ENCODE results near the gene NPHP1. TPM values are rescaled to one million over a fixed set of nuclear protein-coding genes. Genes with fewer than 3 reads are reported as not detected.

Gene NPHP1
- total RNA-seq, 1 experiment from 2014 or later, result 2.5 TPM

DNA sequence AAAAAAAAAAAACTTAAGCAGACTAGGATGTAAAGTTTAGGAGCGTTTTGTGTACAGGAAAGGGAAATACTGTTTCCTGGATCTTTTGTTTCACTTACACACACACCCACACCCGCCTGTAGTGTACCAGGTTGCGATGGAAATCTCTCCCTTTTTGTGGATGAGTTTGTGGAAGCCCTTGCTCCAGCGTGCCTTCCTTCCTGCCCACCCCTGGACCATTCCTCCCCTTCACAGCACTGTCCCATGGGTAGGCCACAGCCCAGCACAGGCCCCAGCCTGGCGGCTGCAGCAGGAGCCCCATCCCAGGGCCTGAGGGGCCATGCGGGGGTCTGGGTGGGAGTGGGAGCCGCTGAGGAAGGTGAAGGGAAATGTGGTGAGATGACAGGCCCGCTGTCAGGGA is 104.3 kb downstream of the NPHP1 start (continued):
- TF ChIP-seq FOXK1 (CRISPR knock-in tag; IDR thresholded peaks at IDR 0.05) (no peak), E2F1 (CRISPR knock-in tag; IDR thresholded peaks at IDR 0.05) (no peak), ZNF416 (CRISPR knock-in tag; IDR thresholded peaks at IDR 0.05) (no peak), FOXP1 (CRISPR knock-in tag; IDR thresholded peaks at IDR 0.05; ENCODE audit: borderline replicate concordance) (no peak)
- TF ChIP-seq, protein P1, sequence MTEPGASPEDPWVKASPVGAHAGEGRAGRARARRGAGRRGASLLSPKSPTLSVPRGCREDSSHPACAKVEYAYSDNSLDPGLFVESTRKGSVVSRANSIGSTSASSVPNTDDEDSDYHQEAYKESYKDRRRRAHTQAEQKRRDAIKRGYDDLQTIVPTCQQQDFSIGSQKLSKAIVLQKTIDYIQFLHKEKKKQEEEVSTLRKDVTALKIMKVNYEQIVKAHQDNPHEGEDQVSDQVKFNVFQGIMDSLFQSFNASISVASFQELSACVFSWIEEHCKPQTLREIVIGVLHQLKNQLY (CRISPR knock-in tag; IDR thresholded peaks at IDR 0.05), result no peak
- TF ChIP-seq, protein P2, sequence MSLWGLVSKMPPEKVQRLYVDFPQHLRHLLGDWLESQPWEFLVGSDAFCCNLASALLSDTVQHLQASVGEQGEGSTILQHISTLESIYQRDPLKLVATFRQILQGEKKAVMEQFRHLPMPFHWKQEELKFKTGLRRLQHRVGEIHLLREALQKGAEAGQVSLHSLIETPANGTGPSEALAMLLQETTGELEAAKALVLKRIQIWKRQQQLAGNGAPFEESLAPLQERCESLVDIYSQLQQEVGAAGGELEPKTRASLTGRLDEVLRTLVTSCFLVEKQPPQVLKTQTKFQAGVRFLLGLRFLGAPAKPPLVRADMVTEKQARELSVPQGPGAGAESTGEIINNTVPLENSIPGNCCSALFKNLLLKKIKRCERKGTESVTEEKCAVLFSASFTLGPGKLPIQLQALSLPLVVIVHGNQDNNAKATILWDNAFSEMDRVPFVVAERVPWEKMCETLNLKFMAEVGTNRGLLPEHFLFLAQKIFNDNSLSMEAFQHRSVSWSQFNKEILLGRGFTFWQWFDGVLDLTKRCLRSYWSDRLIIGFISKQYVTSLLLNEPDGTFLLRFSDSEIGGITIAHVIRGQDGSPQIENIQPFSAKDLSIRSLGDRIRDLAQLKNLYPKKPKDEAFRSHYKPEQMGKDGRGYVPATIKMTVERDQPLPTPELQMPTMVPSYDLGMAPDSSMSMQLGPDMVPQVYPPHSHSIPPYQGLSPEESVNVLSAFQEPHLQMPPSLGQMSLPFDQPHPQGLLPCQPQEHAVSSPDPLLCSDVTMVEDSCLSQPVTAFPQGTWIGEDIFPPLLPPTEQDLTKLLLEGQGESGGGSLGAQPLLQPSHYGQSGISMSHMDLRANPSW (CRISPR knock-in tag; conservative IDR thresholded peaks at IDR 0.05; ENCODE audit: low read depth), result no peak

DNA sequence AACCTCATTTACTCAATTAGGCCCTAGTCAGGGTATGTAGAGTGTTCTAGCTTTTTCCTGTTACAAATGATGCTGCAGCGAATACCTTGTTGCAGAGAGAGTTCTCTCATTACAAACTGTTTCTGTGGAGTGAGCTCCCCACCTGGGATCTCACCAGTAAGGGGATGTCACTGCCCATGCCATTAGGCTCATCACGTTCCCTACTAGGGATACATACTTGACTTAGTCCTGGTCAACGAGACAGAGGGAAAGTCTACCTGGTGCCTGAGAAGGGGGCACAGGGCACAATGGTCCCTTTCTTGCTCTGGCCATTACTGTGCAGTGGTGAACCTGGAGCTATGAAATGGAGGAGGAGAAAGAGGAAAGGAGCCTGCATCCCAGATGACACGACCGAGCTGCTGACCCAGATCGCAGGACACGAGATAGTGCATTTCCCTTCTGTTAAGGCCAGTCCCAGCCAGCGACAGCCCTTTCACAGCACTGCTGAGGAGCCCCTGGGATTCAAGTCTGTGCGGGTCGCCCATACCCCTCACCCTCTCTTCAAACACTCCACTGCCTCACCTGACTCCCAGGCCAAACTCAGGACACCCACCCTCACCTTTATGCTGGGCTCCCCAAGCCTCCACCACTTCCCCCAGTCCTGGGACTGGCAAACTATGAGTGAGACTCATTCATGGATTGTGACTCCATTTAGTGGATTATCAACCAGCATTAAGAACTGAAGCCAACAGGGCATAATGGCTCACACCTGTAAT is 105.2 kb downstream of the NPHP1 start:
- no peak overlapping the region for H3K4me3 Mint-ChIP-seq
- H3K4me1 Mint-ChIP-seq, result peaks cover 3% of the 10 kb centered on the region
- no peak for TF ChIP-seq MYBL2 (CRISPR knock-in tag; IDR thresholded peaks at IDR 0.05)
- TF ChIP-seq GTF2I (CRISPR knock-in tag; conservative IDR thresholded peaks at IDR 0.05), result no peak
- TF ChIP-seq ELF4 (CRISPR knock-in tag; IDR thresholded peaks at IDR 0.05; ENCODE audit: low read depth), result no peak
- H3K27me3 Mint-ChIP-seq (ENCODE audit: low read depth), result no peaks in the 10 kb centered on the region
- H3K27ac Mint-ChIP-seq, result no peak overlapping the region
- H3K9me3 Mint-ChIP-seq, result peaks cover 6% of the 10 kb centered on the region
- CTCF ChIA-PET, result interaction anchor here (1.6 kb wide), 1 partner anchor 17 kb away, joined by 8 read pairs; the partner anchor contains the start of gene MALL
- ATAC-seq (no peak), DNase-seq (ENCODE audit: low spot score) (no peak)
- POLR2A ChIA-PET, result no interaction called here
- no peaks in the 10 kb centered on the region for H3K36me3 Mint-ChIP-seq

DNA sequence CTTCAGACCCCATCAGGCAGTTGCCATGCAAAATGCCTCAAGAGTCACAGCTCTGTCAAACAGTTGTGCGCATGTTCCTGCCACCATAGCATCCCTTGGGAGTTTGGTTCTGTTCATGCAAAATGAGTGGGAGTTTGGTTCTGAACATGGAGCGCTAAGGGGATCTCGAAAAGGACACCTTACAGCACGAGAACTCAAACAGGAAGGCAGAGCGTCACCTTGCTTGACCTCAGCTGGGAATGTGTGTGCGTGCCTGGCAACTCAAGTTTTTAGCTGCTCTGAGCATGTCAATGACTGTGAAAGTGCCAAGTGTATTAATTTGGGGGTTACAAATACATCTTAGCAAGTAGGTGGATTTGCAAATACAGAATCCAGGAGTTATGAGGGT is 105.8 kb downstream of the NPHP1 start:
- H3K4me3 Mint-ChIP-seq, result no peak overlapping the region
- DNase-seq (ENCODE audit: low spot score) (no peak), ATAC-seq (no peak)
- no peak overlapping the region for H3K27ac Mint-ChIP-seq
- TF ChIP-seq SP1 (CRISPR knock-in tag; conservative IDR thresholded peaks at IDR 0.05) (no peak), CREB1 (CRISPR knock-in tag; IDR thresholded peaks at IDR 0.05) (no peak), AR (CRISPR knock-in tag; IDR thresholded peaks at IDR 0.05) (no peak)
- no peaks in the 10 kb centered on the region for H3K36me3 Mint-ChIP-seq
- H3K4me1 Mint-ChIP-seq, result peaks cover 3% of the 10 kb centered on the region
- POLR2A ChIA-PET, result no interaction called here
- H3K27me3 Mint-ChIP-seq (ENCODE audit: low read depth), result no peaks in the 10 kb centered on the region
- H3K9me3 Mint-ChIP-seq, result peaks cover 6% of the 10 kb centered on the region
- CTCF ChIA-PET, result interaction anchor here (1.6 kb wide), 1 partner anchor 17 kb away, joined by 8 read pairs; the partner anchor contains the start of gene MALL
